ENCODE measurements around the gene PHOX2A. TPM values are rescaled to one million over a fixed set of nuclear protein-coding genes. Genes with fewer than 3 reads are reported as not detected.

PHOX2A gene
- total and polyA plus RNA-seq, 2 donors (not counting 1 experiment from before 2014, with no cell fraction given) = not detected

GRCh38 chr11:72204886-72205285 is 39.1 kb downstream of the PHOX2A start:
- ATAC-seq (ENCODE audit: low read depth) = no peak
- POLR2A ChIA-PET = interaction anchor here (0.7 kb wide), 1 partner anchor 820 kb away, joined by 5 read pairs; no protein-coding TSS in a partner anchor
- peaks cover 8% of the 10 kb centered on the region for H3K9me3 Mint-ChIP-seq (ENCODE audit: insufficient read depth)
- CTCF ChIA-PET = no interaction called here
- DNase-seq = no peak
- H3K27me3 ChIP-seq (replicated peaks in 1 of 4; ENCODE audit: control extremely low read depth in 1 of 4, control insufficient read depth in 3 of 4, insufficient read depth in 4 of 4, low read length in 3 of 4) = peaks cover 0 to 2% (median 0%) of the 10 kb centered on the region in 4 experiments
- no peaks in the 10 kb centered on the region for H4K20me1 ChIP-seq (ENCODE audit: control insufficient read depth, insufficient read depth, low read length, poor library complexity, severe bottlenecking)
- no peaks in the 10 kb centered on the region for H3K79me2 ChIP-seq (ENCODE audit: control insufficient read depth, insufficient read depth, low read length)
- peaks cover 0 to 3% of the 10 kb centered on the region in 2 donors for H3K4me1 ChIP-seq (ENCODE audit: control insufficient read depth in 2 of 2, insufficient read depth in 2 of 2, low read length in 2 of 2)
- no peak for TF ChIP-seq EZH2 (IDR thresholded peaks at IDR 0.05; ENCODE audit: borderline replicate concordance, insufficient read depth, low read depth, low read length, poor library complexity, severe bottlenecking)
- TF ChIP-seq CTCF (IDR thresholded peaks at IDR 0.05) = no peak
- intact Hi-C loops (cut with micrococcal nuclease) = no loop called here
- H3K27ac Mint-ChIP-seq = no peak overlapping the region
- peaks cover 7% of the 10 kb centered on the region for H3K4me1 Mint-ChIP-seq
- H3K4me2 ChIP-seq (replicated peaks; ENCODE audit: low read depth, low read length, poor library complexity, severe bottlenecking) = no peak overlapping the region
- no peak overlapping the region for H3K4me3 Mint-ChIP-seq
- H3K9me3 ChIP-seq (ENCODE audit: control extremely low read depth in 1 of 3, control insufficient read depth in 2 of 3, insufficient read depth in 1 of 3, low read length in 2 of 3) = peaks cover 0 to 11% (median 5%) of the 10 kb centered on the region in 3 donors
- H3K27me3 Mint-ChIP-seq = peaks cover 12% of the 10 kb centered on the region
- no peak overlapping the region for H3K9ac ChIP-seq (ENCODE audit: low read length)
- H2AFZ ChIP-seq (ENCODE audit: insufficient read depth, low read depth, low read length, poor library complexity, severe bottlenecking) = no peak overlapping the region
- H3K27ac ChIP-seq (ENCODE audit: low read length in 2 of 2) = no peak overlapping the region
- no peaks in the 10 kb centered on the region for H3K36me3 ChIP-seq (replicated peaks in 1 of 2; ENCODE audit: control extremely low read depth in 1 of 2, control insufficient read depth in 1 of 2, extremely low read depth in 1 of 2, insufficient read depth in 2 of 2, low read length in 1 of 2)
- no peak overlapping the region for H3K4me3 ChIP-seq (ENCODE audit: control extremely low read depth in 1 of 5, extremely low read depth in 1 of 5, insufficient read depth in 1 of 5, low read depth in 2 of 5, low read length in 4 of 5)

- Histone ChIP-seq H3K27me3 (replicated peaks in 1 of 4; ENCODE audit: control extremely low read depth in 1 of 4, control insufficient read depth in 3 of 4, insufficient read depth in 4 of 4, low read length in 3 of 4) (peaks cover 0 to 2% (median 0%) of the 10 kb centered on the region in 4 experiments), H3K4me2 (replicated peaks; ENCODE audit: low read depth, low read length, poor library complexity, severe bottlenecking) (no peak overlapping the region), H3K4me1 (ENCODE audit: control insufficient read depth in 2 of 2, insufficient read depth in 2 of 2, low read length in 2 of 2) (peaks cover 0 to 3% of the 10 kb centered on the region in 2 donors), H3K9ac (ENCODE audit: low read length) (no peak overlapping the region), H3K79me2 (ENCODE audit: control insufficient read depth, insufficient read depth, low read length) (no peaks in the 10 kb centered on the region), H3K27ac (ENCODE audit: low read length in 2 of 2) (no peak overlapping the region), H3K4me3 (ENCODE audit: control extremely low read depth in 1 of 5, extremely low read depth in 1 of 5, insufficient read depth in 1 of 5, low read depth in 2 of 5, low read length in 4 of 5) (no peak overlapping the region), H3K9me3 (ENCODE audit: control extremely low read depth in 1 of 3, control insufficient read depth in 2 of 3, insufficient read depth in 1 of 3, low read length in 2 of 3) (no peaks in the 10 kb centered on the region), H3K36me3 (replicated peaks in 1 of 2; ENCODE audit: control extremely low read depth in 1 of 2, control insufficient read depth in 1 of 2, extremely low read depth in 1 of 2, insufficient read depth in 2 of 2, low read length in 1 of 2) (no peaks in the 10 kb centered on the region), H2AFZ (ENCODE audit: insufficient read depth, low read depth, low read length, poor library complexity, severe bottlenecking) (no peak overlapping the region), H4K20me1 (ENCODE audit: control insufficient read depth, insufficient read depth, low read length, poor library complexity, severe bottlenecking) (no peaks in the 10 kb centered on the region)
- ChIA-PET POLR2A (no interaction called here), CTCF (interaction anchor here (1.0 kb wide), 1 partner anchor 176 kb away, joined by 3 read pairs; no protein-coding TSS in a partner anchor)
- intact Hi-C loops (cut with micrococcal nuclease) = no loop called here
- no peak overlapping the region for H3K27ac Mint-ChIP-seq
- ATAC-seq (ENCODE audit: low read depth) = no peak
- peaks cover 7% of the 10 kb centered on the region for H3K4me1 Mint-ChIP-seq
- TF ChIP-seq CTCF (IDR thresholded peaks at IDR 0.05) (no peak), EZH2 (IDR thresholded peaks at IDR 0.05; ENCODE audit: borderline replicate concordance, insufficient read depth, low read depth, low read length, poor library complexity, severe bottlenecking) (no peak)
- H3K4me3 Mint-ChIP-seq = no peak overlapping the region
- DNase-seq = no peak
- no peaks in the 10 kb centered on the region for H3K27me3 Mint-ChIP-seq
- WGBS (ENCODE audit: insufficient coverage) = 100% methylated on average over 1 of the region's 2 CpGs
- H3K9me3 Mint-ChIP-seq (ENCODE audit: insufficient read depth) = no peaks in the 10 kb centered on the region
Observed at GRCh38 chr11:72203163-72203562, 40.8 kb downstream of the PHOX2A start.
